ENCODE results near the gene LDB2.

LDB2 gene

DNA sequence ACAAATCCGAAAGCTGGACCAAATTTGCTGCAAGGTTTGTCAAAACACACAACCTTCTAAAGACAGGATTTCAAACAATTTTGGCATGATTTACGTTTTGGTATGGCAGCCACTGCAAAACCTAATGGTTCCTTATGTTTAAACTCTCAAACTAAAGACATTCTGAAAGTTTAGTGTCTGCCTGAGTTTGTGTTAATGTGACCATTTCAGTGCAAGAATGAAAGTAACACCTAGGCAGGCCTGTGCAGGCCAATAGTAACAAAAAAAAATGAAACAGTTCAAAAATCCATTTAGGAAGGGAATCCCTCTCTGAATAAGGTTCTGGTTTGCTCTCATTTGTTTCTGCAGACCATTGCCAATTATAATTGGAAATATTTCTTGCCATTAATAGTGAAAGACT, 1.9 kb upstream of the LDB2 start:
- no peak for DNase-seq
- TF ChIP-seq GATA1 (IDR thresholded peaks at IDR 0.05; ENCODE audit: low read depth, low read length) (no peak), POLR2A (IDR thresholded peaks at IDR 0.05; ENCODE audit: low read length) (no peak)

DNA sequence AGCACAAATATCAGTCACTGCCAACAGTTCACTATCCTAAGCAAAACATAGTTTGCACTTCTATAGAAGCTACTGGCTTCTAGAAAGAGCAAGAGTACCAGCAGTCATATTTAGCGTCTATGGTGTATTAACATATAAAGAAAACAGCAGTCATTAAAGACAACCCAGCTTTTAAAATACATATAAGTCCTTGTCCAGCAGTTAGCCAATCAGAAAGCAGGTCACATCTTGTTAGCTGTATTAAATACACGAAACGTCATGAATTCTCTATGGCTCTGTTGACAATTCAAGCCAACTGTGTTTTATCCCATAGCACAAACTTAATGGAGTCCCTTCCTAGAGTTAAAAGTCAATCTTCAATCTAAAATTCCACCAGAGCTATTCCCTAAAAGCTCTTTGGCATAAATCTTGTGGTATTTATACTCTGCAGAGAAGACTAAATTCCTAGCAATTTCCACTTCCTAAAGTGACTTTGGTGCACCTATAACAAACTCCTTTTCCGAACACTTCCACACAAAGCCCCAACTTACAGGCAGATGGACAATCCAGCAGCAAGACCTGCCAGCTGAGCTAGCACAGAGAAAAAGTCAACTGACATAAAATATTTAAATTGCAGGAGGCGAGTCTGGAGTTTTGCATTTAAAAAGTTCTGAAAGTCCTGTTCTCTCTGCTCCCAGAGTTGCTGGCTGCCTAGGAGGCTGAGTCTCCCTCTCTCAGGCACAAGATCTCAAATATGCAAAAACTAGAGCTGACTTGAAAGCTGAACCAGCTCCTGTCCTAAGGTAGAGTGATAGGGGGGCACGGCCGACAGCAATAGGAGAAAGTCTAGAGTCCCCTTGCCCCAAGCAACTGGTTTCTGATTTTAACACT, 1.3 kb downstream of the LDB2 start:
- TF ChIP-seq POLR2A (IDR thresholded peaks at IDR 0.05; ENCODE audit: low read length): no peak
- TF ChIP-seq GATA1 (IDR thresholded peaks at IDR 0.05; ENCODE audit: low read depth, low read length): no peak
- no peak for DNase-seq

DNA sequence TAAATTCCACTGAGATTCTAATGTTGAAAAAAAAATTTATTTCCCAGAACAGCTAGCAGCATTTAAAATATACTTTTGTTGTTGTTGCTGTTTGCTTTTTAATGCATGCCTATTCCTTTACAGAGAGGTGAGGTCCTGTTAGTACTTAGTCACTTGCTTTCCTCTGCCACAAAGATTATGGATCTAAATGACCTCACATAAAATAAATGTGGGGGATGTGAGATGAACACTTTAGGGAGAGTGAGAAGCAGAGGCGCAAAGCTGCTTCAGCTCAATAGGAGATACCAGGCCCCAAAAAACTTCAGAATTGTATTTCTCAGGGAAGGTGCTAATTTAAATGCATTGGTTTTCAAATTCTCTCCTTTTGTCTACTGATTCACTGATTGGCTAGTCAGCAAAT, 4.0 kb downstream of the LDB2 start:
- TF ChIP-seq GATA1 (IDR thresholded peaks at IDR 0.05; ENCODE audit: low read depth, low read length) (no peak), POLR2A (IDR thresholded peaks at IDR 0.05; ENCODE audit: low read length) (no peak)
- no peak for DNase-seq

DNA sequence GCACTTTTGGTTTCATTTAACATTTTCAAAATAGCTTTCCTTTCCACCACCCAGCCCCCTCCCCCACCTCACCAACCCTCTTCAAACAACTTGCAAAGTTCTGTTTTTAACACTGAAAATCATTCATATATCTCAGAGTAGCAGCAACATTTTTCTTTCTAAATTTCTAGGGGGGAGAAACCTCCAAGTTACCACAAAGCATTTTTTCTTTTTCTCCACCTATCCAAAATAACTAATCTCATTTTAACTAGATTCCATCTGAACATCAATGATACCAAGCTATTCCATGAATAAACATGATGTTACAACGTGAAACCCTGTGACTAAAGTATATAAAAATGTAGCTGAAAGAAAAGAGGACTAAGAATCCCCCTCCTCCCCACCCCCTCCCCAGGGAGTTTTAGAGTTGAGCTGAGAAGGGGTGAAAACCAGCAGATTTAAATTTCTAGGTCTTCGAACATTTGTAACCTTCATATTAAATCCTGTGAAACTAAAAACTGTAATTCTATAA, 5.2 kb downstream of the LDB2 start:
- TF ChIP-seq POLR2A (IDR thresholded peaks at IDR 0.05; ENCODE audit: low read length): no peak
- no peak for TF ChIP-seq GATA1 (IDR thresholded peaks at IDR 0.05; ENCODE audit: low read depth, low read length)
- no peak for DNase-seq

DNA sequence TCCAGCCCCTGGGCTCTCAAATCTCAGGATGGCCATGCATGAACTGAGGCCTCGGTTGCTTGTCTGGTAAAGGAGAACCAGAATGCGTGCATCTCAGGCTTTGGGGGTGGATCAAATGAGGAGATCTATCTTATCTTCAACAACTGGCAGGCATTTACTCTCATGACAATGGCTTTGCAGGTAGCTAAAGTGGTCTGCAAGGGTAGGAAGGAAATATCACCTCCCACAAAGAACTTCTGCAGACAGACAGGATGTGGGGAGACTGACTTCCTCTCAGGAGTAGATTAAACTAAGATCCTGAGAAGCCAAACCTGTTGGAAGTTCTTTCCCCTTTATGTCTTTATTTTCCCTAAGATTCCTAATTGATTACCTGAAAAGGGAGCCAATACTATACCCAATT, 7.8 kb downstream of the LDB2 start:
- DNase-seq: no peak

DNA sequence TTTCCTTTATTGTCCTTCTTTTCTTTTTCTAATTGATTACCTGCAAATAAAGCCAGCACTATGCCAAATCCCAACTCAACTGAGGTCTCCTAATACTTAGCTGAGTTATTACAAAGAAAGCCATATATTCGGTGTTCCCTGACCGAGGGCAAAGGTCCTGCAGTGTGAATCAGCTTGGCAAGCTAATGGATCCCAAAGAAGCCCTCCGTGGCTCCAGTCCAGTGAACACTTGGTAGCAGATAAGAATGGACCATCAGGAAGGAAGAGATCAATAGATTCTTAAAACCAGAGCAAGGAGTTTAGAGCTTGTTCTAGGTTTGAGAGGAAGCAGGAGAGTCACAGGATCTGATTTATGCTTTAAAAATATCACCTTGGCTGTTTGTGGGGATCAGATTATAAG, 8.5 kb downstream of the LDB2 start:
- TF ChIP-seq GATA1 (IDR thresholded peaks at IDR 0.05; ENCODE audit: low read depth, low read length) (no peak), POLR2A (IDR thresholded peaks at IDR 0.05; ENCODE audit: low read length) (no peak)
- DNase-seq: no peak

More for the DNA sequence above, 7.8 kb downstream of the LDB2 start:
- TF ChIP-seq POLR2A (IDR thresholded peaks at IDR 0.05; ENCODE audit: low read length) (no peak), GATA1 (IDR thresholded peaks at IDR 0.05; ENCODE audit: low read depth, low read length) (no peak)

DNA sequence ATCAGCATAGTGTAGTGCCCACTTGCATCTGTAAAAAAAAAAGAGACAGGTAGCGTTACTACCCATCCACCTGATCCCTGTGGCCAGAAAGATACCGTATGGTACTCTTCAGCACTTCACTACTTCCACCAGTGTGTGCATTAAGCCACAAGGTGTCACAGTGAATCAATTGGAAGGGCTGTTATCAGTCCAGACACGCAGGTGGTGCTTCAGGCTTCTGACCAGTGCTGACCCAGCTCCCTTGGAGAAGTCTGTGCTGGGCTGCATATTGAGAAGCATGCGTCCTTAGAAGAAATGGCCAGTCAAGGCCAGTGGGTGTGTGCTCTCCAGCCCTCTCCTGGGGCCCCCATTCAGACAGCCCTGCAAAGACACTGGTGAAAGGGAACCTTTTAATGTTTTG, 10.6 kb downstream of the LDB2 start:
- no peak for TF ChIP-seq POLR2A (IDR thresholded peaks at IDR 0.05; ENCODE audit: low read length)
- DNase-seq: no peak

DNA sequence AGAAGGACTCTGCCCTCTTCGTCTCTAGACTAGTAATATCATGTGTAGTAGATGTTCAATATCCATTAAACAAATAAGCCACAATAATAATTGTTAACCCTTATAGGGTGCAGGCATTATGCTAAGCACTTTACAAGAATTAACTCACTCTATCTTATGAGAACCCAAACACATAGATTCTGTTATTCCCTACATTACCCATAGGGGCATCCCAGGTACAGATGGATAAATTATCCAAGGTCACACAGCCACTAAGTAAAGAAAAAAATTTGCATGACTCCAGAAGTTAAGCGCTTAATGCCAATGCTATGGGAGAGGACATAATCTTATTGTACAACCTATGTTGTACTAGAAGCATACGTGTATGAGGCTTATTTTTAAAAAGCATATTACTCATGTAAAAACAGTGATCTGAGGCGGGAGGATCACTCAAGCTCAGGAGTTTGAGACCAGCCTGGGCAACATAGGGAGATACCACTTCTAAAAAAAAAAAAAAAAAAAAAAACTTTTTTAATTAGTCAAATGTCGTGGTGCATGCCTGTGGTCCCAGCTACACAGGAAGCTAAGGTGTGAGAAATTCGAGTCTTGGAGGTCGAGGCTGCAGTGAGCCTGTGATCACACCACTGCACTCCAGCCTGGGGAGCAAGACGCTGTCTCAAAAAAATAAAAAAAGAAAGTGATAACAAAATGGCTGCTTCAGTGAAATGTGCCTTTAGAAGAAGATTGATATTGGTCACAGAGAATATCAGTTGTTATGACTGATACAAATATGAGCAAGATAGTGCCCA, 13.6 kb downstream of the LDB2 start:
- DNase-seq: no peak

DNA sequence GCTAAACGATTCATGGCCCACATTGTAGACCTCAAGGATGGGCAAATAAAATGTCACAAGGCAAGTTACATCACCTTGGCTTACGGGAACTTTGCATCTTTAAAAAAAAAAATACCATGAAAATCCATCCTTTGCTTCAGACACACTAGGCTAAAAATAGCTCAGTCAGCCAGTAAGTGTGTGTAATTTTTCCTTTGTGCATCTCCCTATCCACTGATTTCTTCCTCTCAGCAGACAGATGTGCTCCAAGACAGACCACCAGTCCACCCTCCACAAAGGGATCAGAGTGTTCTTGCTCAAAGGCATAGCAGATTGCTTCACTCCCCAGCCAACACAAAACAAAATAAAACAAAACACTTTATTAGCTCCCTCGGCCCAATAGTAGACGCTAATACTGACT, 14.6 kb downstream of the LDB2 start:
- no peak for TF ChIP-seq GATA1 (IDR thresholded peaks at IDR 0.05; ENCODE audit: low read depth, low read length)
- TF ChIP-seq POLR2A (IDR thresholded peaks at IDR 0.05; ENCODE audit: low read length): no peak
- no peak for DNase-seq

More for the DNA sequence above, 13.6 kb downstream of the LDB2 start:
- TF ChIP-seq POLR2A (IDR thresholded peaks at IDR 0.05; ENCODE audit: low read length) (no peak), GATA1 (IDR thresholded peaks at IDR 0.05; ENCODE audit: low read depth, low read length) (no peak)

DNA sequence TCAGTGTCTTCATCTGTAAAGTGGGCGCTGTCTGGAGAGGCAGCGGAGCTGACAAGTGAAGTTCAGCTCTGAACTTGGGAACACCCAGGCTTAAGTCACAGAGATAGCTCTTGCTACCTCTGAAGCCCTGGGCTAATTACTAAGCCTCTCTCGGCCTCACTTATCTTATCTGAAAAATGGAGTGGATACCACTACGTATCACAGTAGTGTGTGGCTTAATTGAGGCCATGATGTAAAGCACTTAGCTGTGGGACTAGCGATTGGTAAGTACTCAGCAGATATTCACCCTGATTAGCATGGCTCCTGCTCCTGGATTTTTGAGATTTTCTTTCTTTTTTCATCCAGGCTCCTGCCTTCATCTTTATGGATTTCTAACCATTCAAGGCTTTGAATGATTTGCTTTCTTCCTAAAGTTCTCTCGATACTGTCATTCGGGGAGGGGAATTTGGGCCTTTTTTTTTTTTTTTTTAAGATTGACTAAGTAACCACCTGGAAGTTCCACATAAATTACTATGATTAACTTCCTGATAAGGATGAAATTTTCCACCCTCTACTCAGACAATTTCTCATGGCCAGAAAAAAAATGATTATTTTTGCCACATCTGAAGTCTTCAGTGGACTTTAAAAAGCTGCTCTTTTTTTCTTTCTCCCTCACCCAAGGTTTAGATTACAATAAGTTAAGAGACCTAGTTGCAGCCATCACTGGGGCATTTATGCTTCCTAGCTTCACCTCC, 17.1 kb downstream of the LDB2 start:
- DNase-seq: no peak
- TF ChIP-seq GATA1 (IDR thresholded peaks at IDR 0.05; ENCODE audit: low read depth, low read length): no peak
- TF ChIP-seq POLR2A (IDR thresholded peaks at IDR 0.05; ENCODE audit: low read length): no peak

DNA sequence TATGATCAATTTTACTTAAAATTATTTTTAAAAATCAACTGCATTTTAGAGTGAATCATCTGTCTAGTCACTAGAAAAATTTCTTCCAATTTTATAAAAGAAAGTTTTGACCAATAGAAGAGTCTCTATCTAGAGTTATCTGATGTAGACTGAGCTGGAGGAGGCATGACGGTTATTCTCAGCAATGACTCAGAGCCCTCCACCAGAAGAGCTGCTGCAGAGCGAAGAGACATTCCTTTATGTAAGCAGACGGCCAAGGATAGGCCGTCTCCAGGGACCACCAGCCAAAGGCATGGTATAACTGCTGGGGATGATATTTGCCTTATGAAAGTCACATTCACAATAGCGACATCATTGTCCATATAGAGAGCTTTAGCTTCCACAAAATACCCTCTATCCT, 23.0 kb downstream of the LDB2 start:
- TF ChIP-seq GATA1 (IDR thresholded peaks at IDR 0.05; ENCODE audit: low read depth, low read length): no peak
- TF ChIP-seq POLR2A (IDR thresholded peaks at IDR 0.05; ENCODE audit: low read length): no peak
- DNase-seq: no peak

DNA sequence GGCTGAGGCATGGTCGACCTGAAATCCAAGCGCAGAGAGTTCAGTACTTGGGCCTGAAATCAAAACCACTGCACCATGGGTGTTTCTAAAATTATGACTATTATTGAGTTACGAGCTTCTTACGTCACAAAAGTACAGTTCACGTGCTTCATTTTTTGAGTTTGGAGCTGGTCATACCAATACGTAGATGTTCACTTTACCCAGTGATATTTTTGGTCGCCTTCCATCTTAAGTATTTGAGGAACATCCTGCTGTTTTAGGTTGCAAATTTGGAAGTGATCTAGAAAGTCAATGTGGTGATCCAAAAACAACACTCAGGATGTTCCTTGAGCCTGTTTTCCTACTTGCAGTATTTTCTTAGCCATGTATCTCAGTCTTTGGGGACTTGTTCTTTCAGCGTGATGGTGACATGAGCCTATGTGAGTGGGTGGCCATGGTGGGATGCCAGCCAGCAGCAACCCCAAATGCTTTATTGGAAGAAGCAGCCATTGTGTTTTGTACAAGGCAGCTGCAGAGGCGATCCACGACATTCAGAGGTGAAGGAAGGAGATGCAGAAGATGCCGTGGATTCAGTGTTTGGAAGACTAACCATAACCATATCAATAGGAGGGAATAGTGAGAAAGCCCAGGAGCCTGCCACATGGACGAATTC, 28.7 kb downstream of the LDB2 start:
- TF ChIP-seq GATA1 (IDR thresholded peaks at IDR 0.05; ENCODE audit: low read depth, low read length) (no peak), POLR2A (IDR thresholded peaks at IDR 0.05; ENCODE audit: low read length) (no peak)
- no peak for DNase-seq

DNA sequence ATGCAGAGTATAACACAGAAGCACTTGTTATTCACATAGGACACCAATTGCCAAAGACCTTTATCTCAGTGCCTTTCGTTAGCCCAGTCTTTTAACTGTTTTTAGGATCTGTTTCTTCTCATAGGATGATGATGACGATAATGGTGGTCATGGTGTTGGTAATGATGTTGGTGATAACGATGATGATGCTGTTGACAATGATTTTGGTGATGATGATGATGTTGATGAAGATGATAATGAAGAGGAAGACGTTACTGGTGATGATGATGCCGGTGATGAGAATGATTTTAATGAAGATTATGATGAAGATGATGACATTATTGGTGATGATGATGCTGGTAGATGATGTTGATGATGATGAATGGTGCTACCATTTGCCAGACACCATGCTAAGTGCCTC, 29.8 kb downstream of the LDB2 start:
- no peak for TF ChIP-seq POLR2A (IDR thresholded peaks at IDR 0.05; ENCODE audit: low read length)
- no peak for TF ChIP-seq GATA1 (IDR thresholded peaks at IDR 0.05; ENCODE audit: low read depth, low read length)
- DNase-seq: no peak

Measured in erythroblast (primary cell).